ENCODE data around the gene ATP6V1B1.

Gene ATP6V1B1

DNA sequence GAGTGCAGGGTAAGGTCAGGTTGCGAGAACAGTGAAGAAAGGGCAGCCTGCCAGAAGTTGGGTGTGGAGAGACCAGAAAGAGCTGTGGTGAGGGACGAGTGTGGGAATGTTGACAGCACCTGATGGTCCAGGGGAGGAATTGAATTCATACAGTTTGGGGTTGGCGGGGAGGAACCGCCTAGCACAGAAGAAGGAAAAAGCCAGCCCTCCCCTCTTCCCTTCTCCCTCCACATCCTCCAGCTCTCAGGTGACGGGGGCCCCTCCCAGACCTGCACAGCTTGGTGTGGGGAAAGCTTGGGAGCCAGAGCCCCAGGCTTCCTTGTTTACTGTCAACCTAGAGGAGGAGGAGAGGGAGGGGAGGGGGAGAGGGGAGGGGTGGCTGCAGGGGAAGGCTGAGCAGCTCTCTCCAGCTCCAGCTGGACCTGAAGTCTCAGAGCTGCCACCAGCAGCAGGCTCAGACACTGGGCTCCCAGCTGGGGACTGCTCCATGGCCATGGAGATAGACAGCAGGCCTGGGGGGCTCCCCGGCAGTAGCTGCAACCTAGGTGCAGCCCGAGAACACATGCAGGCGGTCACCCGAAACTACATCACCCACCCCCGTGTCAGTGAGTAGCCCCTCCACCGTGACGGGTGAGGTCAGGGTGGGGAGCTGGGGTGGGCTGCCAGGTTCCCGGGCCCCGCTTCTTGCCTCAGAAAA is at the start of gene ATP6V1B1:
TSS of gene ATP6V1B1 (plus strand) at position 433 of the 697 bp plus-strand sequence. CDS start at position 488, 55 bp downstream.
- H3K4me3 ChIP-seq (ENCODE audit: low read depth, low read length), result no peak within 1 kb of the TSS

DNA sequence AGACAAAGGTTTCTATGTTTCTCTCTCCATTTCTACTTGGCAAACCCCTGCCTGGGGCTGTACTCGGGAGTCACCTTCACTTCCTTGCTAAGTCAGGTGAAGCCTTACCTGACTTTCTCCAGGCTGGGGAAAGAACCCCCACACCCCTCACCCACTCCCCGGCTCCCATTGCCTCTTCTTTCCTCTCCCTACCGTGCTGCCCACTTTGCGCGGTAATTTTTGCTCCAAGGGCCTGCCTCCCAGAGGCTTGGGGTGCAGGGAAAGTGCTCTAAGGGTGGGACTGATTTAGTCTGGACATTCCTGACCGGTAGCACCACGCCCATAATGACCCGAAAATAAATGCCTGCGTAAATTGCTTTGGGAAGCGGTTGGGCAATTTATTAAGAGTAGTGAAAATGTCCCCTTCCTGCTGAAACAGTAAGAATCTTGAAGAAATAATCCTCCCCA is 49.1 kb upstream of the ATP6V1B1 start:
- no peak overlapping the region for H3K4me3 ChIP-seq (ENCODE audit: low read depth, low read length)

DNA sequence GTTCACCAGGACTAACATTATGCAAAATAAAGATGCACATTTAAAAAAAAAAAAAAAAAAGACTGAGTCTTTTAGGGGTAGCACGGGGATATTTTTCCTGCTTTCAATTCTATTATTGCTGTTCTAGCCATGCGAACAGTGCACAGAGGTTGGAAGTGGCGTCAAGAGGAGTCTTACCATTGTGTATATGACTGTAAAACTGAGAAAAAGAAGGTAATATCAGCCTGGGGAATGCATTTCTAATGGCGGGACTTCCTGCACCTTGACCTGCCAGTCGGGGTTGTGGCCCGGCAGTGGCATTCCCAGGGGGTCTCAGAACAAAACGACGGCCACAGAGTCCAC is 48.5 kb upstream of the ATP6V1B1 start:
- H3K4me3 ChIP-seq (ENCODE audit: low read depth, low read length), result peak overlapping the region; percentile 33

DNA sequence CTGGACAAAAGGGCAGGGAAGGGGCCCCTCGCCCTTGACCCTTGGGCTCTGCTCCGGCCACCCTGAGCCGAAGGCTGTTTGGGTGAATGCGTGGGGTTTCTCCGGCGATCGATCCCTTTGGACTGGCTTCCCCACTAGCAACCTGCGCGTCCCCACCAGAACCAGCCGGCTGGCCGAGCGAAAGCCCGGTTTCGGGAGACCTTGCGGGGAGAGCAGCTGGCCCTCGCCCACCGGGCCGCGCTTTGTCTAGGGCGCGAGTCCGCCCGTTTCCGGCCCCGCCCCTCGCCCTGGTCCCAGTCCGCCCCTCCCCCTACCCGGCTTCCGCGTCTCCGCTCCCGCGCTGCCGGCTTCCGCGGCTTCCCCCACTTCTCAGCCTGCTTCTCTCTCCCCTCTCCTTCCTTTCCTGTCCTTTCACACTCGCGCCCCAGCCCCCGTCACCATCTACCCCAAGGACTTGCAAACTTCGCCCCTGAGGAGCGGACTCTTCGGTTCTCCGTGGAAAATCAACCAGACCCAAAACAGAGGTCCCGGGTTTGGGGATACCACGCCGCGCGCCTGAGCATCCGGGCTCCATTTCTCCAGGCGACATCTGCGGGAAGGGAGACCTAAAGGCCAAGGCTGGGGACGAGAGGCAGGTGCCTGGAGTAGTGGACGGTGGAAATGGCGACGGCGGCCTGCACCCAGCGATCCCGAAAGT is 48.0 kb upstream of the ATP6V1B1 start:
- H3K4me3 ChIP-seq (ENCODE audit: low read depth, low read length), result peak overlapping the region; percentile 33

DNA sequence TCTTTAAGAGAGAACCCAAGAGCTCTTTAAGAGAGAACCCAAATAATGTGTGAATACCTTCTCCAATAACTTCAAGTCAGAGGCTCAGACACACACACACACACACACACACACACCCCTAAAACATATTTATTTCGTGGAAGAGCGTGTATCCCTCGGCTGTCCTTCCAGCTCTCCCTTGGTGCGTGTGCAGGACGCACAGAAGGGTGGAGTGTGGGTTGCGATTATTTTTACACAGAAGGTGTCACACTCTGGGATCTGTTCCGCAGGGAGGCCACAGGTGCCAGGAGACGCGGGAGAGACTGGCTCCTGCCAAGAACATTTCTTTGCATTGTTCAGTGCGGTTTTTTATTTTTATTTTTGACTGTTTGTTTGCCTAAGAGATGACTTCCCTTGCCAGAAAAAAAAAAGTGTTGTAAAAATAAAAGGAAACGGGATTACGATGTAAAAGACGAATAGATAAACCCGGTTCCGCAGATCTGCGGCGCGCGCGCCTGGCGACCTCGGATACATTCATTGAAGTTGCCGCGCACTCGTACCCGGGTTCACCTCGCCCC is 47.3 kb upstream of the ATP6V1B1 start:
- no peak overlapping the region for H3K4me3 ChIP-seq (ENCODE audit: low read depth, low read length)

DNA sequence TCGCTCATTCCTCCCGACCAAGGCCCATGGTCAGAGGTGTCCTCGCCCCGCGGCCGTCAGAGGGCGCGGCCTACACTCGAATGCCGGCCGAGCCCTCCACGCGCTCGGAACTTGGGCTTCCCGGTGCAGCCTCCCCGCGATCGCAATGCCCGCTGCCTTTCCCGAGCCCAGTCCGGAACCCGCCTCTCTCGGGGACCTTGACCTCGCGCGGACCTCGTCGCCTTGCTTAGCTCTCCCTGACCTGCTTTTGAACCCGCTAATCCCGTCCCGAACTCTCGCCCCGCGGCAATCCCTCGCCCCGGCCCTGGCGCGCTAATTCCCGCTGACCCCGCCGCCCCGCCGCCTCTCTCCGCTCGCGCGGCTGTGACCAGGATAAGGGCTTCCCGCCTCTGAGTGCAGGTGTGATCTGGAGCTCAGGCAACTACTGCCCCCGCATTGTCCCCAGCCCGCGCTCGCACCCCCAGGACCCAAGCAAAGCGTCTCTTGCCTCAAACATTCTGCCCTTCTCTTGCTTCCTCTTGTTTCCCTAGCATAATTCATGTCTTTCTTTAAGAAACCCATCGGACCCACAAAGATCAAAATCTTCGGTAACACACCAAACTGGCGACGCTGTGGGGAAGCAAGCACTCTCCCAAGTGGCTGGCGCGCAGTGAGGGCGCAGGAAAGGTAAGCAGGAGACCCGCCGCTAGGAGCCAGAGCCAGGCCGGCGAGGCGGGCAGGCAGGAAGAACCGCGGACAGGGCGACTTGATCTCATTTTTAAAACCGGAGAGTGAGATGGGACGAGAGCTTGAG is 46.6 kb upstream of the ATP6V1B1 start:
- H3K4me3 ChIP-seq (ENCODE audit: low read depth, low read length), result peak overlapping the region; percentile 30

DNA sequence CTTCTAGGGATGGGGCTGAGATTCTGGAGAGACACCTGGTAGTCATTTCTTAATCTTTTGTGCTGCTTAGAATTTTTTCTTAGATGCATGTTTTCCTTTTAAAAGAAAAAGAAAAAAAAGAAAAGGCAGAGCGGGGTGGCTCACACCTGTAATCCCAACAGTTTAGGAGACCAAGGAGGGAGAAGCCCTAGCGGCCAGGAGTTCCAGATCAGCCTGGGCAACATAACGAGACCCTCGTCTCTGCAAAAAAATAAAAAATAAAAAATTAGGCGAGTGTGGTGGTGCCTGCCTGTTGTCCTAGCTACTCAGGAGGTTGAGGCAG is 46.0 kb upstream of the ATP6V1B1 start:
- no peak overlapping the region for H3K4me3 ChIP-seq (ENCODE audit: low read depth, low read length)

DNA sequence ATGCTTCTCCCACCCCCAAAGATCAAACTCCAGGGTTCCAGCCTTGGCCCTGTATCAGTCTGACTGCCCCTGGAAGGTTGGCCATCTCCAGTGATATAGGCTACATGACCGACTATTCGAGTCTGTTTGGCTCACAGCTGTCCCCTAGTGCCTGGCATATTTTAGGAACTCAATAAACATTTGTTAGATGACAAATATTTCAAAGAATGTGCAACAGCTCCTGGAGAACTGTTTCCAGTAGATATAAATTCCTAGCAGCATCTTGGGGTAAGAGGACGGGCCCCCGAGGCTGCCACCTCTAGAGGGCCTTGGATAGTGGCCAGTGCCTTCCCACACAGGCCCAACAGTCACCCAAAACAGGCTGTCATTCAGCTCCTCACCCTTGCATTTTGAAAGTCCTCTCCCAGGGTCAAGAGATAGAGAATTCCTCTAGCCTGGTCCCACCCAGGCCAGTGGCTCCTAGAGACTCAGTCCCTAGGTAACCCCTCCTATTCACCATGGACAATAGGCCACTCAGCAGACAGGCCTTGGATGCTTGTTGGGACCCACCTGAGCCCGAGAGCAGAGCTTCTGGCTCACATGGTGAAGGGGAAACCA is 45.1 kb upstream of the ATP6V1B1 start:
- H3K4me3 ChIP-seq (ENCODE audit: low read depth, low read length), result no peak overlapping the region

DNA sequence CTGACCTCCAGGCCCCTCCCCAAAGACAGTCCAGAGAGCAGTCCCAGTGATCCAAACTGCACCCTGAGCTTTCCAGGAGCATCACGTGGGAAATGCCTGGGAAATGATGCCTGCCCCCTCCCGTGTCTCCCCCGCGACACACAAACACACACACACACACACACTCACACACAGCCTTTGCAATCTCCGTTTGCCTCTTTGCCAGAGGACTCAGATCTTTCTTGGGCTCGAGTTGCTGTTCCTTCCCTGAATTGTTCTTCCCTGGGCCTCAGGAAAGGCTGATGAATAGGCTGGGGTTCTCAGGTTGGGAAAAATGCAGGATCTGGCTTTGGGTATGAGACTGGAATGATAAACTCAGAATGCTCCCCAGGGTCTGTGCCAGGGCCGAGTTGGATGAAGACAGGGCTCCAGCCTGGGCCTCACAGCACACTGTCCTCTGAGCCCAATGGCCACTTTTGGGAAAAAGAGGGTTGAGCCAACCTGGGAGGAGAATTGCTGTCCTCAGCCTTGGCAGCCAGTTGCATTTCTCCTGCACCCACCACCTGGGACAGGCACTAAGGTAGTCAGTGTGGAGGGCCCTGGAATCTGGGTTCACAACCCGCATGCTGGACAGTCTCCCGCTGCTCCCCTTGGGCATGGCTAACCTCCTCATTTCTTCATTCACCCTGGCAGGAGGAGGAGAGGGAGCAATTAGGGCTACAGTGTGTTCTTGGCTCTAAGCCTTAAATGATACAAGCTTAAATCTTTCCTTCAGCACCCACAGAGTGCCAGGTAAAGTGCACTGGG is 43.9 kb upstream of the ATP6V1B1 start:
- H3K4me3 ChIP-seq (ENCODE audit: low read depth, low read length), result no peak overlapping the region

DNA sequence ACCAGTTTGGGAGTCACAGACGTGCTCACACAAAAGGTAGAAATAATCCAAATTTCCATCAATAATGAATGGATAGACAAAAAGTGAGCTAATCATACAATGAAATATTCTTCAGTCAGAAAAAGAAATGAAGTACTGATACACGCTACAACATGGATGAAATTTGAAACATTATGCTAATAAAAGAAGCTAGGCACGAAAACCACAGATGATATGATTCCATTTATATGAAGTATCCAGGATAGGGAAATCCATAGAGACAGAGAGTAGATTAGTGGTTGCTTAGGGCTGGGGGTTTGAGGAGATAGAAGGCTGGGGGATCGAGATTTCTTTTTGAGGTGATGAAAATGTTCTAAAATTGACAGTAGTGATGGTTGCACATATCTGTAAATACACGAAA is 43.0 kb upstream of the ATP6V1B1 start:
- no peak overlapping the region for H3K4me3 ChIP-seq (ENCODE audit: low read depth, low read length)

DNA sequence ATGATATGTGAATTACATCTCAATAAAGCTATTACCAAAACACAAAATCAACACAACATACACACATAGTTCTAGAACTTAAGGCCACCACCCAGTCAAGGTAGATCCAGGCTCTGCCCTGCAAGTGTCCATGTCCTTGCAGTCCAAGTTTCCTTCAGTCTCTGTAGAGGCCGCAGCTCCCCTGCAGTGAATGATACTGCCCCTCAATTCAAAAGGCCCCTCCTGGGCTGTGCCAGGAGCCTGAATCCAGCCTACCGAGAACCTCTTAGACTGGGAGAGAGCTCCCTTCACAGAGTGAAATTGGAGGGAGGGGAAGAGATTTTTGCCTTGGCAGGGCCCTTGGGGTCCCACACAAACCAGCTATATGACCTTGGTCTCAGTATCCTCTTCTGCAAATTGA is 42.5 kb upstream of the ATP6V1B1 start:
- no peak overlapping the region for H3K4me3 ChIP-seq (ENCODE audit: low read depth, low read length)

DNA sequence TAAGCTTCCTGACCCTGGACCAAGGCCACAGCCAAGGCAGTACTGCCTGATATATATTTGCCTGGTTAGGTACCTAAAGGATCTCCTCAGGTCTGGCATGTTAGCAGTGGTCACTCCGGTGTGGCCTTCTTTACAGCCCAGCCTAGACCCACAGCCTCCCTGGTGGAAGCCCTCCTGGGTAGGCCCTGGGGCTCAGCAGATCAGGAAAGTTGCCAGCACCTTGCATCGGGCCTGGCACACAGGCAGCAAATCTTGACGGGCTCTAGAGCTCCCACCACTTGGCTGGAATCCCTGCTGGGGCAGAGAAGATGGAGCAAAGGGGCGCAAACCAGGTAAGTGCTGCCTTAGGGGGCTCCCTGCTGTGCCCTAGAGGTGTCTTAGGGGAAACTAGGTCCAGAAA is 40.9 kb upstream of the ATP6V1B1 start:
- no peak overlapping the region for H3K4me3 ChIP-seq (ENCODE audit: low read depth, low read length)

DNA sequence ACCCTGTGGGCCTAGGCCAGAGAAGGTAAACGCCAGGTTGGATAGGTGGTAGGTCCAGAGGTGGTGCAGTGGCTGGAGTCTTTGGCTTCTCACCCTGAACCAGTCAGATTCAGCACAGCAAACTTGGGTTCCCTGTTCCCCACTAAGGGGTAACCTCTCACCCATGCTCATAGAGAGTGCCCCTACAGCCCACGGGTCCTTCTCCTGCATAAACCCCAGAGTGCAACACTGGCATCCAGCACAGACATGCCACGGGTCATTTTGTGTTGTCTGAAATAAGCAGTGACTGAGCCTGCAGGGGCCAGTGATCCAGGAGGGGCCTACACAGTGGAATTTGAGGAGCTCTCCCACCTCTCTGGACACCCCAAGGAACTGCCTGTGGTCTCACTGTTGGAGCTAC is 40.5 kb upstream of the ATP6V1B1 start:
- H3K4me3 ChIP-seq (ENCODE audit: low read depth, low read length), result no peak overlapping the region

DNA sequence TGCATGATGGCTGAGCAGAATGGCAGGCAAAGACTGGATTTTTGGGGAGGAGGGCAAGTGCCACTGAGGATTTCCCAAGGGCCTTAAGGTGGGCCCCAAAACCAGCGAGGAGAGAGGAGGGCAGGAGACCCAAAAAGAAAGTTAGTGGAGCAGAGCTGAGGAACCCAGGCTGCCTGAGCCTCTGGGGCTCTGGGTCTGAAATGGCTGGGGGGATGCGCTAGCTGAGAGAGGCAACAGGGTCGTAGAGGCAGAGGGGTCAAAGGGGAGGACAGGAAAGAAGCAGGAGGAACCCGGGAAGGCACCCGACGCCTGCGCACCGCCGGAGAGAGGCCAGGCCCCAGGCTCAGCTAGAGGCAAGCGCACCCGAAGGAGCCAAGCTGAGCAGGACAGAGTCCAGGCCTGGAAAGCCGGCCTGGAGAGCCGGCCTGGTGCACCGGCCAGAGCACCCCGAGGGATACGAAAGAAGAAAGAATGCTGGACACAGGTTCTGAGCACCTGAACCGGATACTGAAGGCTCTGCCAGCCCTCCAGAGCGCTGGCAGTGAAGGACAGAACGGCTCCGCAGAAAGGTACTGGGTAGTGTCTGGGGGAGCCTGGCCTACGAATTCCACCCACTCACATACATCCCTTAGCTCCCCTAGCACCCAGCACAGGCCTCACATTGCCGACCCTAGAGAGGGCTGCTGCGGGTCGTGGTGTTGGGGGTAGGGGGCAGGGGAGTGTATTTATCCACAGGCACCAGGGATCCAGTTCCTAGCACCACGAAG is 39.5 kb upstream of the ATP6V1B1 start:
- no peak overlapping the region for H3K4me3 ChIP-seq (ENCODE audit: low read depth, low read length)

DNA sequence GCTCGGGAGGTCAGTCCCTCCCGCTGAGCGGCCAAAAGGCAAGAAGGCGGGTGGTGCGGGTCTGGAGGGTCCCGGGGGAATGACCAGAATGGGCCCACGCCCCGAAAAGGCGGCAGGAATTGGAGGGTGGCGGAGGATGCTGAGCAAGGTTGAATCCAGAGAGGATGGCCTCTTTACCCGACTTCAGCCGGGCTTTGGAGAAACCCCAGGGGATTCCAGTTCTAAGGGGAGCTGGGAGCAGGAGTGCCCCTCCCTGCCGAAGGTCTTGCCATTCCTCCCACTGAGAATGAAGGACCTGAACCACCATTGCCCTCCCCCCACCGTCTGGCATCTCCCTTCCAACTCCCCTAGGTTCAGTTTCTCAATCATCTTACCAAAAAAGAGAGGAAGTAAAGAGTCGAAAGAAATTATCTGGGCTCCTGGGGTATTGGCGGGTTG is 38.9 kb upstream of the ATP6V1B1 start:
- H3K4me3 ChIP-seq (ENCODE audit: low read depth, low read length), result no peak overlapping the region

DNA sequence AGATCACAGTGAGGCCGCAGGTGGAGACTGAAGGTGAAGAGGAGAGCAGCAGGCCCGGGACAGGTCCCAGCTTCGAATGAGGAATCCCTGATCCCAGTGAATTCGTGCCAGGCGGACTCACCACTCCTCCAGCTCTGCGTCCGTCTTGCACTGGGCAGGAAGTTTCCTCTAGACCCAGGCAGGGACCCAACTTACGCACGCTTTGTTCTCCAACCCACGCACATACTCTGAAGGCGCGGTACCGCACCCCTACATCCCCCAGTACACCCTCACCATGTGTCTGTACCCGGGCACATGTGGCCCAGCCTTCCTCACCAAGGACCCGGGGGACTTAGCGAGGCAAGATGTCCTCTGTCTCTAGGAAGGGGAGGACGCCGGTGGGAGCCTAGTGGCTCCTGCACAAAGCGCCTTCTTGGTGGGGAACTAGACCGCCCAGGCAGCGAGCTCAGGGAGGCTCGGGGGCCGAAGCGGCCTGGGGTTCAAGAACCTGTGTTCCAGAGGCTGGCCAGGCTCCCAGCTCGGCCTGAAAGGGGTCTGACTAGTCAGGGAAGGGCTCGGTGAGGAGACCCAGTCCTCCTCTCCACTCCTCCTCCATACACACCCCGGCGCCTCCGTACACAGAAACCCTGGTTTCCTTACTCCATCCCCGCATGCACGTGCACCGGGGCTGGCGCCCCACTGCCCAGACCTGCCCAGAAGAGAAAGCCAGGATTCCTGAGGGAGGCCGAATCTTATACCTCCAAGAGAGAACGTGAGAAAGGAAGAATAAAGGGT is 38.3 kb upstream of the ATP6V1B1 start:
- no peak overlapping the region for H3K4me3 ChIP-seq (ENCODE audit: low read depth, low read length)

DNA sequence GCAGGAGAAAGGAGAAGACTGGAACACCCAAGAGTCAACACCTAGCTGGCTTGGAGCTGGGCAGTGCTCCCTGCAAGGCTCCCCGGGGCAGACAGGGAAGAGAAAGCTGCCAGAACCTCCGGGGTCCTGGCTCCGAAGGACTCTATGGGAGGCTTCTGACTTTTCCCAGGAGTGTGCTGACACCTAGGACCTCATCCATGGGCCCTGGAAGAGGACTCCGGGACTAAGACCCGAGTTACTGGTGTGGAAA is 37.8 kb upstream of the ATP6V1B1 start:
- no peak overlapping the region for H3K4me3 ChIP-seq (ENCODE audit: low read depth, low read length)

DNA sequence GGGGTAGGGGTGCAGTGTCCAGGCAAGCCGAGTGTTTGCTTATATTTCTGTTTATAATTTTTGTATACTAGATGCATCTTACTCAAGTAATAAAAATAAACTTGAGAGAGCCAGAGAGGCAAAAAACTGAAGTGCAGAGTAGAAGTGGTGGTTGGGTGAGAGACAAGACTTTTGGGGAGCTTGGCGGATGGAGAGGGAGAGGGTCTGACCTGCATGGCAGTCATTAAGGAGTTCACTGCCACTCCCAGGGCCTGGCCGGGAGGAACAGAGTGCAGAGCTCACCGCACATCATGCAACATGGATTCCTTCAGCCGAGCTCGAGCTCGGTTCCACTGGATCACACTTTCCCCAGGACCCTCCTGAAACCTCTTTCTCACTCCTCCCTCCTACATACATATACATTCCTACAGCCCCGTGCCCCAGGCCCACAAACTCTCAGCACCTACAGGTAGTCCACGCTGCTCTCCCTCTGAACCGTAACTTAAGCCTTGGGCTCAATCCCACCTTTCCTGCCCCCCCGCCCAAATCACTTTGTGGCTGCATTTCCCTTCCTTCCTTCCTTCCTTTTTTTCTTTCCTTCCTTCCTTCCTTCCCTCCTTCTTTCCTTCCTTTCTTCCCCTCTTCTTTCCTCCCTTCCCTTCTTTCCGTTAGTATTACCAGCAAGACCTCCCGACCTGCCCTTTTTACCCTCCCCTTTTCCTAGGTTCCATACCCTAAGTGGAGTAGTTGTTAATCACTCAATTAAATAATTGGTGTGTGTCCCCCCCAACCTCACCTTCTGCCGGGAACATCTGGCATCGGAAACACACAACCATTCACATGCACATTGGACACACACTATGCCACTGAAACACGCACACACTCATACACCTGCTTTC is 37.1 kb upstream of the ATP6V1B1 start:
- H3K4me3 ChIP-seq (ENCODE audit: low read depth, low read length), result no peak overlapping the region

Measured in iPS-11a (cell line).